OCI-LY7 (cell line): ENCODE data around the gene CELF4. TPM values are rescaled to one million over a fixed set of nuclear protein-coding genes. Genes with fewer than 3 reads are reported as not detected.

Experiments
- BruUV-seq: library from RNA; stranded (reverse); fragments of 400-500 nt; replicated peaks from 2 replicates; lab custom pipeline; 2021; lab: Mats Ljungman, UMichigan
- CTCF ChIA-PET: fragments of 300-600 bp; sonication (Branson Sonifier 250); formaldehyde crosslinking; loops from one replicate; lab custom pipeline; 2022; ENCODE audit warnings: antibody characterized with exemption; ENCODE audit not compliant: unreplicated experiment; lab: Charles Lee
- POLR2A ChIA-PET: fragments of 300-600 bp; sonication (Branson Sonifier 250); formaldehyde crosslinking; loops from one replicate; lab custom pipeline; 2022; ENCODE audit warnings: antibody characterized with exemption; lab: Charles Lee
- DNase-seq: peaks from one replicate; pipeline ENCODE4 v3.0.0-alpha.2; 2015; ENCODE audit warnings: low spot score
- H2AFZ ChIP-seq: fragments of 200-600 bp; sonication (generic), shearing (Covaris generic); 2 replicates; pipeline ENCODE4 v1.6.1; 2014; ENCODE audit warnings: mild to moderate bottlenecking, antibody characterized with exemption, low read length, moderate library complexity
- H3K27ac ChIP-seq: fragments of 200-600 bp; sonication (generic); 2 replicates; pipeline ENCODE4 v1.5.1; 2014; ENCODE audit warnings: mixed run types, low read depth, mild to moderate bottlenecking, moderate library complexity, low read length, inconsistent platforms; ENCODE audit not compliant: poor library complexity, severe bottlenecking
- H3K36me3 ChIP-seq: fragments of 200-600 bp; sonication (generic); 2 replicates; pipeline ENCODE4 v1.6.1; 2014; ENCODE audit warnings: mild to moderate bottlenecking, antibody characterized with exemption, low read length, moderate library complexity, mixed read lengths; ENCODE audit not compliant: insufficient read depth
- H3K4me1 ChIP-seq: fragments of 200-600 bp; sonication (generic); 2 replicates; pipeline ENCODE4 v1.5.1; 2014; ENCODE audit warnings: mild to moderate bottlenecking, low read length; ENCODE audit not compliant: insufficient read depth, poor library complexity, severe bottlenecking
- H3K4me2 ChIP-seq: fragments of 200-600 bp; sonication (generic); 2 replicates; pipeline ENCODE4 v1.6.1; 2014; ENCODE audit warnings: mild to moderate bottlenecking, low read length
- H3K4me3 ChIP-seq: fragments of 200-600 bp; sonication (generic); 2 replicates; pipeline ENCODE4 v1.5.1; 2014; ENCODE audit warnings: mild to moderate bottlenecking, low read depth, low read length; ENCODE audit not compliant: poor library complexity, severe bottlenecking
- H3K79me2 ChIP-seq: fragments of 200-600 bp; sonication (generic); 2 replicates; pipeline ENCODE4 v1.6.1; 2016; ENCODE audit warnings: low read depth, mild to moderate bottlenecking, low read length, moderate library complexity, mixed read lengths; ENCODE audit not compliant: insufficient read depth
- H3K9me2 ChIP-seq: fragments of 200-600 bp; sonication (generic); 2 replicates; pipeline ENCODE4 v1.6.1; 2016; ENCODE audit warnings: mild to moderate bottlenecking, low read length, mixed read lengths; ENCODE audit not compliant: insufficient read depth
- H3K9me3 ChIP-seq: fragments of 200-600 bp; sonication (generic); 2 replicates; pipeline ENCODE4 v1.6.1; 2014; ENCODE audit warnings: mild to moderate bottlenecking, mixed run types, low read length, mixed read lengths
- H4K20me1 ChIP-seq: fragments of 200-600 bp; sonication (generic); 2 replicates; pipeline ENCODE4 v1.6.1; 2014; ENCODE audit warnings: mild to moderate bottlenecking, antibody characterized with exemption, low read length, moderate library complexity, mixed read lengths; ENCODE audit not compliant: insufficient read depth
- EZH2phosphoT487 ChIP-seq: fragments of 200-600 bp; sonication (generic); IDR thresholded peaks from 2 replicates; pipeline ENCODE4 v1.6.1; 2018; ENCODE audit warnings: low read depth, borderline replicate concordance, mild to moderate bottlenecking, mixed run types, antibody characterized with exemption, low read length, moderate library complexity, mixed read lengths
- intact Hi-C: fragments of 100-400 bp; cut with micrococcal nuclease; formaldehyde crosslinking; loops from one replicate; pipeline ENCODE4 v1.10.0; 2022; ENCODE audit not compliant: unreplicated experiment
- total RNA-seq, 2 experiments: library from RNA; depleted of rRNA in 1 of 2; stranded (reverse); fragments of >200 nt in 1 of 2; shearing (Covaris generic) in 1 of 2; gene quantifications; 2 replicates each; pipeline ENCODE4 v1.2.3, GENCODE V29; 2014 to 2022
- TF ChIP-seq, protein P1 (sequence below): fragments of 200-600 bp; sonication (generic); conservative IDR thresholded peaks from 2 replicates; pipeline ENCODE4 v1.5.1; 2014; ENCODE audit warnings: mild to moderate bottlenecking, antibody characterized with exemption, low read length, moderate library complexity, mixed read lengths

Gene CELF4
- total RNA-seq, 2 experiments from 2014 or later, result not detected

DNA sequence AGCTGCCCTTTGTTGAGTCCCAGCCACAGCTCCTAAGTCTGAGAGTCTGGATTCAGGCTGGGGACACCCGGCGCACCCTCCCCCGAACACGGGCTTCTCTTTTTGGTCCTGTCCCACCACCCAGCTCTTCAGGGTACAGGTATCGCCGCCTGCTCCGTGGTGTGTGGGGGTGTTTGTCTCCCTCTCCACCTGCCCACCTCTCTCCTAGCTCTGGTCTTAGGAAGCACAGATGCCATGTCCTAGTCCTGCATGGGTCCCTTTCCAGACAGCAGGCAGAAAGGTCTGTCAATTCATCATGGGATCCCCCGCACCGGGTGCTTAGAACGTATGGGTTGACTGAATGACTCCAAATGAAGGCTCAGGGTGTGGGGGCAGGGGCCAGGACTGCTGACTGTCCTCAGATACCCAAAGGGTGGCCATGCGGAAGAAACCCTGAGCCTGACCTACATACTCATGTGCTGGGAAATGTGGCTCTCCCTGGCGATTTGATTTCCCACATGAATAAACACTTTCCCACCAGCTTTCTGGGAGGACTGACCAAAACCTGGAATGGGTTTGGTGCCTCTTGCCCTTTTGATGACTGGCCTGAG lies 156.8 kb downstream of the CELF4 start:
- POLR2A ChIA-PET, result no interaction called here
- no TSS peak for BruUV-seq
- intact Hi-C loops, result no loop called here
- Histone ChIP-seq H3K4me2 (no peak overlapping the region), H3K9me3 (no peaks in the 10 kb centered on the region), H3K4me3 (no peak overlapping the region), H3K36me3 (no peaks in the 10 kb centered on the region), H3K4me1 (no peaks in the 10 kb centered on the region), H3K79me2 (no peaks in the 10 kb centered on the region), H3K27ac (no peak overlapping the region), H3K9me2 (no peaks in the 10 kb centered on the region), H2AFZ (no peak overlapping the region), H4K20me1 (no peaks in the 10 kb centered on the region)
- CTCF ChIA-PET, result no interaction called here
- no peak for DNase-seq
- TF ChIP-seq, protein P1, sequence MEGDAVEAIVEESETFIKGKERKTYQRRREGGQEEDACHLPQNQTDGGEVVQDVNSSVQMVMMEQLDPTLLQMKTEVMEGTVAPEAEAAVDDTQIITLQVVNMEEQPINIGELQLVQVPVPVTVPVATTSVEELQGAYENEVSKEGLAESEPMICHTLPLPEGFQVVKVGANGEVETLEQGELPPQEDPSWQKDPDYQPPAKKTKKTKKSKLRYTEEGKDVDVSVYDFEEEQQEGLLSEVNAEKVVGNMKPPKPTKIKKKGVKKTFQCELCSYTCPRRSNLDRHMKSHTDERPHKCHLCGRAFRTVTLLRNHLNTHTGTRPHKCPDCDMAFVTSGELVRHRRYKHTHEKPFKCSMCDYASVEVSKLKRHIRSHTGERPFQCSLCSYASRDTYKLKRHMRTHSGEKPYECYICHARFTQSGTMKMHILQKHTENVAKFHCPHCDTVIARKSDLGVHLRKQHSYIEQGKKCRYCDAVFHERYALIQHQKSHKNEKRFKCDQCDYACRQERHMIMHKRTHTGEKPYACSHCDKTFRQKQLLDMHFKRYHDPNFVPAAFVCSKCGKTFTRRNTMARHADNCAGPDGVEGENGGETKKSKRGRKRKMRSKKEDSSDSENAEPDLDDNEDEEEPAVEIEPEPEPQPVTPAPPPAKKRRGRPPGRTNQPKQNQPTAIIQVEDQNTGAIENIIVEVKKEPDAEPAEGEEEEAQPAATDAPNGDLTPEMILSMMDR, result no peak
- TF ChIP-seq EZH2phosphoT487, result no peak

DNA sequence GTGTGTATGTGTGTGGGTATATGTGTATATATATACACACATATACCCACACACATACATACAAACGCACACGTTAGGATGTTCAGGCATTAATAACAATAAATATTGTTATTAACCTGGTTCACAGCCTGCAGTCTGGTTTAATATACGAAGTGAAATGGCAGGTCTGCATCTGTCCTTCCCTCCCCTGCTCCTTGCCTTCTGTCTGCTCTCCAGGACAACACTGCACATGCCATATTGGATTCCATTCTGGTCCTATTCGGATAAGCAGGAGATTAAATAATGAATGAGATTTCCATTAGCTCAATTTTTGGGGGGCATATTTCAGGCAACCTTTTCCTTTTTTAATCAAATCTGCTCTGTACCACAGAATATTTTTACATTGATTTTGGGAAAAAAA lies 158.0 kb downstream of the CELF4 start:
- Histone ChIP-seq H4K20me1 (no peaks in the 10 kb centered on the region), H3K4me3 (no peak overlapping the region), H3K9me2 (no peaks in the 10 kb centered on the region), H3K4me1 (no peaks in the 10 kb centered on the region), H3K4me2 (no peak overlapping the region), H2AFZ (no peak overlapping the region), H3K79me2 (no peaks in the 10 kb centered on the region), H3K36me3 (no peaks in the 10 kb centered on the region), H3K9me3 (no peaks in the 10 kb centered on the region), H3K27ac (no peak overlapping the region)
- POLR2A ChIA-PET, result interaction anchor here (0.5 kb wide), 1 partner anchor 38 kb away, joined by 3 read pairs; no protein-coding TSS in a partner anchor
- intact Hi-C loops, result no loop called here
- TF ChIP-seq, protein P1, result no peak
- no peak for TF ChIP-seq EZH2phosphoT487
- BruUV-seq, result no TSS peak
- CTCF ChIA-PET, result no interaction called here
- no peak for DNase-seq

DNA sequence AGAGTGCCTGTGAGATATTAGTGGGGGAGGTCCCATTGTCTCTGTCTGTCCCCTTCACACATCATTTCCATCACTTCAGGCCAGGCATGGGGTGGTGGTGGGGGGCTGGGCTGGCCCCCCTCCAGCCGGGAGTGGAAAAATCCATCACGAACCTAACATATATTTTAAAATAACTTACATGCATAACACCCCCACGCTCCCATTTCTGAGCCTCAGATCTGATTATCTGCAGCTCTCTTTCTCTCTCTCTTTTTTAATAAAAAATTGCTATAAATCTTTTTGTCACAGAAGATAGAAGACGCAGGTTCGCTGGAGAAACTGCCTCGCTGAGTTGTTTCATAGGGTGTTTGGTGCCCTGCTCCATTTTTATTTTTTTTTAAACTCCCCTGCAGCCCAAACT lies 159.8 kb downstream of the CELF4 start:
- POLR2A ChIA-PET, result no interaction called here
- no peak overlapping the region for H2AFZ ChIP-seq

More for the DNA sequence above, 159.8 kb downstream of the CELF4 start:
- Histone ChIP-seq H3K9me2 (no peaks in the 10 kb centered on the region), H3K27ac (no peak overlapping the region), H3K36me3 (no peaks in the 10 kb centered on the region), H3K79me2 (no peaks in the 10 kb centered on the region), H3K4me2 (no peak overlapping the region), H3K9me3 (no peaks in the 10 kb centered on the region), H4K20me1 (no peaks in the 10 kb centered on the region), H3K4me1 (no peaks in the 10 kb centered on the region), H3K4me3 (no peak overlapping the region)
- TF ChIP-seq, protein P1, result no peak
- TF ChIP-seq EZH2phosphoT487, result no peak
- CTCF ChIA-PET, result no interaction called here
- intact Hi-C loops, result no loop called here
- DNase-seq, result no peak
- no TSS peak for BruUV-seq
